ENCODE results near the gene OR51B4. TPM values are rescaled to one million over a fixed set of nuclear protein-coding genes. Genes with fewer than 3 reads are reported as not detected.

Gene OR51B4
- total and polyA plus RNA-seq, 9 of the 15 experiments (the other 6 are each of a cell fraction or from before 2014, with no cell fraction given) = 17.1 to 64.6 (median 39.9) TPM

DNA sequence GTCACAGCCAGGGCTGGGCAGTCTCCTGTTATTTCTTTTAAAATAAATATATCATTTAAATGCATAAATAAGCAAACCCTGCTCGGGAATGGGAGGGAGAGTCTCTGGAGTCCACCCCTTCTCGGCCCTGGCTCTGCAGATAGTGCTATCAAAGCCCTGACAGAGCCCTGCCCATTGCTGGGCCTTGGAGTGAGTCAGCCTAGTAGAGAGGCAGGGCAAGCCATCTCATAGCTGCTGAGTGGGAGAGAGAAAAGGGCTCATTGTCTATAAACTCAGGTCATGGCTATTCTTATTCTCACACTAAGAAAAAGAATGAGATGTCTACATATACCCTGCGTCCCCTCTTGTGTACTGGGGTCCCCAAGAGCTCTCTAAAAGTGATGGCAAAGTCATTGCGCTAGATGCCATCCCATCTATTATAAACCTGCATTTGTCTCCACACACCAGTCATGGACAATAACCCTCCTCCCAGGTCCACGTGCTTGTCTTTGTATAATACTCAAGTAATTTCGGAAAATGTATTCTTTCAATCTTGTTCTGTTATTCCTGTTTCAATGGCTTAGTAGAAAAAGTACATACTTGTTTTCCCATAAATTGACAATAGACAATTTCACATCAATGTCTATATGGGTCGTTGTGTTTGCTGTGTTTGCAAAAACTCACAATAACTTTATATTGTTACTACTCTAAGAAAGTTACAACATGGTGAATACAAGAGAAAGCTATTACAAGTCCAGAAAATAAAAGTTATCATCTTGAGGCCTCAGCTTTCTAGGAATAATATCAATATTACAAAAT is 13.4 kb downstream of the OR51B4 start:
- in situ Hi-C loops (cut with MboI) (loop anchor here (5.0 kb wide), 2 partner anchors 46 to 166 kb away; no protein-coding TSS in a partner anchor), intact Hi-C loops (cut with micrococcal nuclease) (loop anchor here (2.0 to 10.0 kb wide), 4 partner anchors 36 to 306 kb away; partner anchors contain the start of genes TRIM6 and UBQLN3)
- Histone ChIP-seq H3K79me2 (ENCODE audit: control insufficient read depth, insufficient read depth, low read length) (peaks cover 83% of the 10 kb centered on the region), H3K4me3 (no peak overlapping the region), H3K36me3 (ENCODE audit: control insufficient read depth, insufficient read depth, low read length) (peaks cover 21% of the 10 kb centered on the region), H4K20me1 (replicated peaks; ENCODE audit: control insufficient read depth, insufficient read depth, low read length) (no peaks in the 10 kb centered on the region), H2AFZ (ENCODE audit: low read depth, low read length) (peak overlapping the region; percentile 35; the same call in 1 of the 2 replicates), H3K27me3 (ENCODE audit: control insufficient read depth in 2 of 2, insufficient read depth in 2 of 2, low read length in 2 of 2) (no peaks in the 10 kb centered on the region), H3K4me1 (replicated peaks in 1 of 2; ENCODE audit: control insufficient read depth in 2 of 2, insufficient read depth in 2 of 2, low read length in 2 of 2) (peaks cover 16 to 77% of the 10 kb centered on the region in 2 experiments; a peak in 4 of 5 replicates), H3K9me1 (ENCODE audit: control insufficient read depth, insufficient read depth, low read length) (no peaks in the 10 kb centered on the region), H3K9me3 (replicated peaks; ENCODE audit: control insufficient read depth, insufficient read depth, low read depth, low read length) (no peaks in the 10 kb centered on the region), H3K27ac (ENCODE audit: extremely low read depth, low read depth, low read length) (peak overlapping the region; percentile 86), H3K9ac (ENCODE audit: insufficient read depth in 1 of 2, low read depth in 2 of 2, low read length in 2 of 2) (peak overlapping the region in 1 of 2 experiments; percentile 59; a peak in 2 of 4 replicates), H3K4me2 (ENCODE audit: insufficient read depth, low read length) (peak overlapping the region; percentile 81)
- FAIRE-seq (peak; percentile 91), ATAC-seq (peak; percentile 91), DNase-seq (ENCODE audit: extremely low read depth in 1 of 4, low spot score in 3 of 4) (peak; percentile 74 to 95 (median 79))
- ChIA-PET CTCF (ENCODE audit: low intra/inter-chr PET ratio) (interaction anchor here (1.4 kb wide), 1 partner anchor 83 kb away, joined by 4 read pairs; no protein-coding TSS in a partner anchor), POLR2A (interaction anchor here (0.6 to 6.4 kb wide), 11 partner anchors 10 to 1512 kb away, joined by 3 to 40 read pairs (median 5); partner anchors contain the start of genes HBE1, HBG1 and HBG2)
- no TSS peak for BruUV-seq (replicated peaks)
- WGBS (ENCODE audit: insufficient coverage, low coverage, missing lambda C conversion rate) = 3% methylated on average over 7 of the region's 7 CpGs
- TF ChIP-seq TSHZ1 (CRISPR knock-in tag; IDR thresholded peaks at IDR 0.05) (no peak), GATA2 (CRISPR knock-in tag; IDR thresholded peaks at IDR 0.05) (peak; percentile 60; the same call in 1 of the 2 replicates), MYC (IDR thresholded peaks at IDR 0.05; ENCODE audit: low read depth, low read length) (0 out of 2 replicates have a peak, but pooled peaks have one; percentile 16), MYC (CRISPR knock-in tag; IDR thresholded peaks at IDR 0.05; ENCODE audit: borderline replicate concordance, low read depth) (no peak), KLF13 (tag; IDR thresholded peaks at IDR 0.05; ENCODE audit: borderline replicate concordance, low read depth) (no peak), KLF1 (tag; IDR thresholded peaks at IDR 0.05) (no peak), MYNN (IDR thresholded peaks at IDR 0.05) (peak; percentile 87), MYNN (CRISPR knock-in tag; IDR thresholded peaks at IDR 0.05) (no peak), NEUROD1 (IDR thresholded peaks at IDR 0.05; ENCODE audit: borderline replicate concordance, low read depth, low read length, partially characterized antibody) (peak; percentile 88)
